DND-41 (cell line): ENCODE measurements around the gene MAB21L4.

ENCODE experiments used
- ATAC-seq: fragments of 200-7000 bp; cut with Tn5 transposase; 3 replicates; pipeline ENCODE4 v1.9.1; 2021; ENCODE audit warnings: low read depth; ENCODE audit not compliant: insufficient read depth
- DNase-seq: peaks from one replicate; pipeline ENCODE4 v3.0.0-alpha.2; 2020
- H2AFZ ChIP-seq: 2 replicates; pipeline ENCODE4 v1.6.0; 2012; ENCODE audit warnings: low read depth, low read length
- H3K27ac ChIP-seq: 2 replicates; pipeline ENCODE4 v1.5.1; 2012; ENCODE audit warnings: low read length, inconsistent platforms
- H3K27me3 ChIP-seq: fragments of 200-600 bp; sonication (generic); 2 replicates; pipeline ENCODE4 v1.6.0; 2012; ENCODE audit warnings: low read length, mild to moderate bottlenecking, inconsistent platforms; ENCODE audit not compliant: insufficient read depth, poor library complexity
- H3K36me3 ChIP-seq: 2 replicates; pipeline ENCODE4 v1.5.1; 2012; ENCODE audit warnings: low read length, inconsistent platforms; ENCODE audit not compliant: insufficient read depth
- H3K4me1 ChIP-seq: 2 replicates; pipeline ENCODE4 v1.5.1; 2012; ENCODE audit warnings: mild to moderate bottlenecking, low read length; ENCODE audit not compliant: insufficient read depth
- H3K4me2 ChIP-seq: 2 replicates; pipeline ENCODE4 v1.6.0; 2012; ENCODE audit warnings: mild to moderate bottlenecking, moderate library complexity, low read length, inconsistent platforms; ENCODE audit not compliant: insufficient read depth
- H3K4me3 ChIP-seq, 2 experiments: fragments of 200-600 bp in 1 of 2; shearing (Covaris generic) in 1 of 2; 2 replicates each; pipeline ENCODE4 v1.5.1; 2012 to 2016; ENCODE audit warnings: inconsistent platforms in 2 of 2, low read length in 2 of 2, mild to moderate bottlenecking in 2 of 2, low read depth in 1 of 2, moderate library complexity in 1 of 2
- H3K79me2 ChIP-seq: 2 replicates; pipeline ENCODE4 v1.6.0; 2012; ENCODE audit warnings: low read length, inconsistent platforms; ENCODE audit not compliant: insufficient read depth
- H3K9ac ChIP-seq: 2 replicates; pipeline ENCODE4 v1.6.0; 2012; ENCODE audit warnings: low read depth, mild to moderate bottlenecking, inconsistent platforms, low read length, moderate library complexity
- H3K9me3 ChIP-seq: 2 replicates; pipeline ENCODE4 v1.5.1; 2012; ENCODE audit warnings: low read length, moderate library complexity, mild to moderate bottlenecking, inconsistent platforms; ENCODE audit not compliant: insufficient read depth, severe bottlenecking
- H4K20me1 ChIP-seq: 2 replicates; pipeline ENCODE4 v1.6.0; 2012; ENCODE audit warnings: low read length; ENCODE audit not compliant: insufficient read depth
- CTCF ChIP-seq: IDR thresholded peaks from 2 replicates; pipeline ENCODE4 v1.5.1; 2012; ENCODE audit warnings: borderline replicate concordance, low read length, moderate library complexity, mild to moderate bottlenecking; ENCODE audit not compliant: poor library complexity, severe bottlenecking; ENCODE audit errors: extremely low read depth
- EZH2 ChIP-seq: IDR thresholded peaks from 3 replicates; pipeline ENCODE4 v1.6.1; 2012; ENCODE audit warnings: borderline replicate concordance, low read depth, mild to moderate bottlenecking, moderate library complexity, low read length, inconsistent platforms; ENCODE audit not compliant: severe bottlenecking

MAB21L4 gene

DNA sequence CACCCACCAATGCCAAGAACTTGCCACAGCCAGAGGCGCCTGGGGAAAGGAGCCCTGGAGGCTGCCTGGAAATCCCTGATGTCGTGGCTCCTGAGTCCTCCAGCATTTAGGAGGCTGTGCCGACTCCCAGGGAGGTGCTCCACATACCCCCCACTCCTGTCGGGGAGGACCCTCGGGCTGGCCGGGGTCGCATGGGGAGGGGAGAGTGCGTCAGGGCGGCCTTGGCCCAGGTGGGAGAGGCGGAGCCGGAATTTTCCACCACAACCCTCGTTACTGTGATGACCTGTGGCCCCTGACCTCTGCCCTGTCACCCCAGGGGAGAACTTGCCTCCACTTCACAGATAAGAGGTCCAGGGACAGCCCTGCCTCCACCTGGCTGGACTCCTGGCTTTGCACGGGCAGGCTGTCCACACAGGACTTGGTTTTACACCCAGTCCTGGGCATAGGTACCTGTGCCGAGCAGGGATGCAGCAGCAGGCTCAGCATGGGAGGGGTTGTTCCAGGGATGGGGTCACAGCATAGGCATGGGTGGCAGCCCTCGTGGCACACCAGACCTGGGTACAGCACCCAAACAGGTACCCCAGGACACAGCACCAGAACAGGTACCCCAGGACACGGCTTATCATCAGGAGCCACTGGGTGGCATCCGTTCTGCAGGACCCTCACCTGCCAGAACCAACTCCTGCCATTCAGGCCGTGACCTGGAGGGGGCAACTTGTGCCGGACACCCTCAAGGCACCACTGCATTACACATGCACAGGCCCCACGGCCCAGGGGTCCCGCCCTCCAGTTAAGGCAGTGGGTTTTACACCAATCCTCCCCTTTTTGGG, 39.6 kb downstream of the MAB21L4 start:
- H3K9me3 ChIP-seq, result peaks cover 3% of the 10 kb centered on the region
- H3K4me2 ChIP-seq, result no peak overlapping the region
- no peak overlapping the region for H3K27ac ChIP-seq
- no peak overlapping the region for H3K9ac ChIP-seq
- no peaks in the 10 kb centered on the region for H3K79me2 ChIP-seq
- no peak overlapping the region for H2AFZ ChIP-seq
- DNase-seq (no peak), ATAC-seq (no peak)
- no peak overlapping the region for H3K4me3 ChIP-seq
- H3K36me3 ChIP-seq, result no peaks in the 10 kb centered on the region
- H4K20me1 ChIP-seq, result peaks cover 6% of the 10 kb centered on the region; the same call in 1 of the 2 replicates
- H3K27me3 ChIP-seq, result peaks cover 8% of the 10 kb centered on the region
- TF ChIP-seq EZH2, result no peak
- TF ChIP-seq CTCF, result peak; percentile 16
- no peaks in the 10 kb centered on the region for H3K4me1 ChIP-seq

- no peak overlapping the region for H3K4me2 ChIP-seq
- H3K4me1 ChIP-seq, result no peaks in the 10 kb centered on the region
- H4K20me1 ChIP-seq, result peaks cover 6% of the 10 kb centered on the region; the same call in 1 of the 2 replicates
- H3K36me3 ChIP-seq, result no peaks in the 10 kb centered on the region
- no peak overlapping the region for H2AFZ ChIP-seq
- no peak overlapping the region for H3K9ac ChIP-seq
- no peak for ATAC-seq
- H3K27ac ChIP-seq, result no peak overlapping the region
- no peak for TF ChIP-seq EZH2
- TF ChIP-seq CTCF, result no peak
- no peaks in the 10 kb centered on the region for H3K79me2 ChIP-seq
- H3K9me3 ChIP-seq, result peaks cover 3% of the 10 kb centered on the region
- peaks cover 4% of the 10 kb centered on the region for H3K27me3 ChIP-seq
- H3K4me3 ChIP-seq, result no peak overlapping the region
- no peak for DNase-seq
Observed at GRCh38 chr2:240855670-240856069, 40.3 kb downstream of the MAB21L4 start.

DNA sequence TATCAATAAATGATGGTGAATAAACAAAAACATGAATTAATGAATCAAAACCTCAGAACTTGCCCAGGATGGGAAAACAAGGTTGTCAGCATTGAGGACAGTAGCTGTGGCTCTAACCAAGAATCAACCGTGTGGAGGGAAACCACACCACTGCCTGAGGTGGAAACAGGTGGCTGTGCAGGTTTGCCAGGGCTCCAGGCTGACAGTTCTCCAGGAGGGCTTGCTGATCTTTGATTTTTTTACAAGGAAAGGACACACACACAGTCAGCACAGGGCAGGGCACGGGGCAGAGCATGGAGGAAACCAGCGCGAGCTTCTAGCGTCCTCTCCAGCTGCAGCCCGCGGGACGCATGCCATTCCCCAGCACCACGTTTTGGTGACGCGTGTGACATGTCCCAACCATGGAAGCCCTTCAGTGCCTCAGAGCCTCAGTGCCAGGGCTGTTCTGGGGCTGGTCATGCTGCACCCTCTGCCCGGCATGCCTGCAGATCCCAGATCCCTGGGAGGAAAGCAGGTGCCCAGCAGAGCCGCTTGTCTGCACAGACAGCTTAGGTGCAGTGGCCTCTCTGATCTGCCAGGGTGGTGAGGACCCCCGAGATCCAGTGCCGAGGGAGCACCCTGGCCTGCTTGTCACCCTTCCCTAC, 43.2 kb downstream of the MAB21L4 start:
- peaks cover 3% of the 10 kb centered on the region for H3K9me3 ChIP-seq
- no peak overlapping the region for H3K4me2 ChIP-seq
- DNase-seq (no peak), ATAC-seq (no peak)
- H3K27ac ChIP-seq, result no peak overlapping the region
- no peaks in the 10 kb centered on the region for H3K36me3 ChIP-seq
- no peaks in the 10 kb centered on the region for H3K79me2 ChIP-seq
- H4K20me1 ChIP-seq, result peaks cover 4% of the 10 kb centered on the region; the same call in 1 of the 2 replicates
- no peak overlapping the region for H2AFZ ChIP-seq
- no peak overlapping the region for H3K4me3 ChIP-seq
- TF ChIP-seq EZH2 (no peak), CTCF (no peak)
- H3K9ac ChIP-seq, result no peak overlapping the region
- no peaks in the 10 kb centered on the region for H3K27me3 ChIP-seq
- no peaks in the 10 kb centered on the region for H3K4me1 ChIP-seq
